ENCODE measurements around the gene PPP1R11. TPM values are rescaled to one million over a fixed set of nuclear protein-coding genes. Genes with fewer than 3 reads are reported as not detected.

Gene PPP1R11
- total and polyA plus RNA-seq, 10 donors, result 31.1 to 50.7 (median 41.5) TPM

- intact Hi-C loops (cut with DNase I; ENCODE audit: low total_unique reads), result no loop called here
- Histone ChIP-seq H3K4me1 (peaks cover 24 to 41% (median 33%) of the 10 kb centered on the region in 6 donors), H3K9me3 (no peaks in the 10 kb centered on the region), H3K4me3 (peak overlapping the region; percentile 1 to 69 (median 34)), H3K27ac (no peak overlapping the region), H3K27me3 (replicated peaks in 1 of 7) (peaks cover 0 to 90% (median 39%) of the 10 kb centered on the region in 7 donors), H3K36me3 (no peaks in the 10 kb centered on the region)
- TF ChIP-seq POLR2AphosphoS5 (IDR thresholded peaks at IDR 0.05) (peak in 2 of 3 donors; percentile 51), CTCF (IDR thresholded peaks at IDR 0.05 in 8 of 11, conservative IDR thresholded peaks at IDR 0.05 in 3 of 11) (no peak), POLR2A (IDR thresholded peaks at IDR 0.05) (no peak)
- DNase-seq, result no peak
- 1 to 2% (median 2%) methylated on average over 29 to 47 of the region's 47 CpGs for WGBS, 5 donors
Measured at GRCh38 chr6:30100585-30101443, 33.8 kb downstream of the PPP1R11 start.

- peak overlapping the region; percentile 29 to 67 (median 57) for H3K27ac ChIP-seq
- intact Hi-C loops (cut with DNase I; ENCODE audit: low total_unique reads), result no loop called here
Measured at GRCh38 chr6:30101444-30102413, 34.7 kb downstream of the PPP1R11 start.

GRCh38 chr6:30102414-30102969 is 35.5 kb downstream of the PPP1R11 start:
- intact Hi-C loops (cut with DNase I; ENCODE audit: low total_unique reads), result no loop called here
- H3K4me1 ChIP-seq, result peaks cover 24 to 41% (median 33%) of the 10 kb centered on the region in 6 donors
- TF ChIP-seq POLR2A (IDR thresholded peaks at IDR 0.05), result no peak
- no peak for TF ChIP-seq POLR2AphosphoS5 (IDR thresholded peaks at IDR 0.05)
- no peak for TF ChIP-seq CTCF (IDR thresholded peaks at IDR 0.05 in 8 of 11, conservative IDR thresholded peaks at IDR 0.05 in 3 of 11)
- H3K27me3 ChIP-seq (replicated peaks in 1 of 7), result peaks cover 0 to 91% (median 37%) of the 10 kb centered on the region in 7 donors
- WGBS, 5 donors, result 34 to 52% (median 44%) methylated on average over 15 of the region's 15 CpGs
- peak overlapping the region in 6 of 8 donors; percentile 31 to 69 (median 43) for H3K4me3 ChIP-seq
- peak overlapping the region in 7 of 8 donors; percentile 50 to 67 (median 60) for H3K27ac ChIP-seq
- no peaks in the 10 kb centered on the region for H3K36me3 ChIP-seq
- no peak for DNase-seq
- no peaks in the 10 kb centered on the region for H3K9me3 ChIP-seq

More at GRCh38 chr6:30101444-30102413, 34.7 kb downstream of the PPP1R11 start:
- peak overlapping the region; percentile 30 to 69 (median 39) for H3K4me3 ChIP-seq
- no peaks in the 10 kb centered on the region for H3K9me3 ChIP-seq
- TF ChIP-seq POLR2A (IDR thresholded peaks at IDR 0.05) (peak in 1 of 3 donors; percentile 53), POLR2AphosphoS5 (IDR thresholded peaks at IDR 0.05) (peak; percentile 52 to 87 (median 79)), CTCF (IDR thresholded peaks at IDR 0.05 in 8 of 11, conservative IDR thresholded peaks at IDR 0.05 in 3 of 11) (peak in 3 of 11 experiments; percentile 7 to 26 (median 24))
- peak; percentile 94 for DNase-seq
- H3K36me3 ChIP-seq, result no peaks in the 10 kb centered on the region
- peaks cover 0 to 92% (median 38%) of the 10 kb centered on the region in 7 donors for H3K27me3 ChIP-seq (replicated peaks in 1 of 7)
- H3K4me1 ChIP-seq, result peaks cover 24 to 41% (median 33%) of the 10 kb centered on the region in 6 donors
- 3 to 6% (median 5%) methylated on average over 26 to 51 of the region's 51 CpGs for WGBS, 5 donors
